ENCODE measurements around the gene AR. TPM values are rescaled to one million over a fixed set of nuclear protein-coding genes. Genes with fewer than 3 reads are reported as not detected.
A peak's percentile ranks its signal among the peaks of the same experiment; 100 is the strongest.

AR gene
- total RNA-seq, 2 donors from 2014 or later = 2.9 to 8.2 TPM

GRCh38 chrX:67520671-67521070 lies 23.1 kb upstream of the AR start:
- DNase-seq = no peak
- no peaks in the 10 kb centered on the region for H3K9me3 ChIP-seq
- no peaks in the 10 kb centered on the region for H3K27me3 ChIP-seq
- ATAC-seq = no peak
- intact Hi-C loops (cut with DNase I) = no loop called here
- peaks cover 6% of the 10 kb centered on the region for H3K4me1 ChIP-seq
- H3K36me3 ChIP-seq (replicated peaks in 1 of 2; ENCODE audit: insufficient read depth in 1 of 2, low read depth in 2 of 2) = no peaks in the 10 kb centered on the region
- H3K27ac ChIP-seq = no peak overlapping the region
- no peak overlapping the region for H3K4me3 ChIP-seq
- no peak for TF ChIP-seq POLR2A (IDR thresholded peaks at IDR 0.05)
- no peak for TF ChIP-seq CTCF (IDR thresholded peaks at IDR 0.05)

- ATAC-seq (no peak), DNase-seq (no peak)
- no peaks in the 10 kb centered on the region for H3K36me3 ChIP-seq (replicated peaks in 1 of 2; ENCODE audit: insufficient read depth in 1 of 2, low read depth in 2 of 2)
- H3K27me3 ChIP-seq = no peaks in the 10 kb centered on the region
- intact Hi-C loops (cut with DNase I) = no loop called here
- H3K4me1 ChIP-seq = peaks cover 6% of the 10 kb centered on the region
- no peak overlapping the region for H3K27ac ChIP-seq
- H3K9me3 ChIP-seq = no peaks in the 10 kb centered on the region
- no peak overlapping the region for H3K4me3 ChIP-seq
- TF ChIP-seq CTCF (IDR thresholded peaks at IDR 0.05) = no peak
- no peak for TF ChIP-seq POLR2A (IDR thresholded peaks at IDR 0.05)
- 14 to 46% methylated on average over 2 to 3 of the region's 3 CpGs for WGBS, 2 donors
These were observed 20.7 kb upstream of the AR start for GRCh38 chrX:67523002-67523681.

GRCh38 chrX:67523932-67524331 lies 19.9 kb upstream of the AR start:
- intact Hi-C loops (cut with DNase I) = no loop called here
- DNase-seq = no peak
- Histone ChIP-seq H3K36me3 (replicated peaks in 1 of 2; ENCODE audit: insufficient read depth in 1 of 2, low read depth in 2 of 2) (no peaks in the 10 kb centered on the region), H3K4me1 (peaks cover 6% of the 10 kb centered on the region), H3K9me3 (no peaks in the 10 kb centered on the region), H3K27me3 (no peaks in the 10 kb centered on the region), H3K4me3 (no peak overlapping the region), H3K27ac (no peak overlapping the region)
- ATAC-seq = no peak
- TF ChIP-seq CTCF (IDR thresholded peaks at IDR 0.05) (no peak), POLR2A (IDR thresholded peaks at IDR 0.05) (no peak)
- WGBS, 2 donors = 0% methylated on average over 1 of the region's 1 CpG

DNA sequence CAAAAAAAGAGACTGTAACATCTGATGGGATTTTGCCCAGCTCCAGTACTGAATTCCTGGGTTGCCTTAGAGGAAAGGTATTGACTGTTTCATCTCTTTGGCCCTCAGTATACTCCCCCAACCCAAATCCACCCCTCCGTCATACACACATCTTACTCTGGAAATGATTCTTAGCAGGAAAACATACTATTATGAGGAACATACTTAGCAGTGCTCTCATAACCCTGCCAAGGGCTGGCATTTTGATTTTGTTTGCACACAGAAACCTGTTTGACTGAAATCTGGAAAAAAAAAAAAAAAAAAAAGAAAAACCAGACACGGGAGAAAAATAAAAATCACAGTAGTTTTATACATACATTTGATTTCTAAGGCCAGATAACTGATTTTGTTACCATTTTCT lies 19.4 kb upstream of the AR start:
- DNase-seq (peak in 2 of 4 donors; percentile 10 to 16), ATAC-seq (no peak)
- intact Hi-C loops (cut with DNase I) = no loop called here
- WGBS, 2 donors = 20 to 29% methylated on average over 2 of the region's 2 CpGs
- H3K9me3 ChIP-seq = no peaks in the 10 kb centered on the region
- TF ChIP-seq POLR2A (IDR thresholded peaks at IDR 0.05) = no peak
- H3K27ac ChIP-seq = no peak overlapping the region
- H3K27me3 ChIP-seq = no peaks in the 10 kb centered on the region
- H3K4me3 ChIP-seq = no peak overlapping the region
- H3K36me3 ChIP-seq (replicated peaks in 1 of 2; ENCODE audit: insufficient read depth in 1 of 2, low read depth in 2 of 2) = no peaks in the 10 kb centered on the region
- peaks cover 6% of the 10 kb centered on the region for H3K4me1 ChIP-seq

- WGBS, 2 donors = 25 to 54% methylated on average over 2 of the region's 2 CpGs
- ATAC-seq = no peak
- H3K36me3 ChIP-seq (replicated peaks in 1 of 2; ENCODE audit: insufficient read depth in 1 of 2, low read depth in 2 of 2) = no peaks in the 10 kb centered on the region
- TF ChIP-seq CTCF (IDR thresholded peaks at IDR 0.05) = no peak
- no peak for TF ChIP-seq POLR2A (IDR thresholded peaks at IDR 0.05)
- H3K4me3 ChIP-seq = no peak overlapping the region
- no peaks in the 10 kb centered on the region for H3K9me3 ChIP-seq
- H3K27ac ChIP-seq = no peak overlapping the region
- intact Hi-C loops (cut with DNase I) = no loop called here
- no peaks in the 10 kb centered on the region for H3K27me3 ChIP-seq
- no peak for DNase-seq
- H3K4me1 ChIP-seq = peaks cover 6% of the 10 kb centered on the region
These were observed 18.7 kb upstream of the AR start for GRCh38 chrX:67524950-67525691.

Data from body of pancreas (tissue), 4 donors.